Activated CD4-positive, alpha-beta T cell treated with anti-CD3 and anti-CD28 coated beads, Interleukin-2, amount 50 U/mL, for 1 hour (primary cell): ENCODE measurements around the gene CFAP91.

ENCODE experiments used
- DNase-seq: peaks from one replicate; pipeline ENCODE4 v3.0.0-alpha.2; 2020

The CFAP91 gene

DNA sequence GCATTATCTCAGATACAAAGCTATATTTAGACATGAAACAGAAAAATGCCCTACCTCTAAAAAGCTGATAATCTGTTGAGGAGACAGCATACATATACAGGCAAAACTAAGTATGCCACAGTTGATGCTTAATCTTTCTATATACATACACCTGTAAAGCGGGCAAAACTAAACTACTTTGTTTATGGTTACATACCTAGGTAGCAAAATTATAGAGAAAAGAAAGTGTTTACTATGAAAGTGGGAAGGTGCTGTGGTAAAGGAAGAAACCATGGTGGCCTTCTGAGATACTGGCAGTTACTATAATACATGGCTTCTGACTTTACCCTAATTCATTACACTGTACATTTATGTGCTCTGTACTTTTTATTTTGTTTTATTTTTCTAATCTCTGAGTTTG, 43.1 kb downstream of the CFAP91 start:
- no peak for DNase-seq

DNA sequence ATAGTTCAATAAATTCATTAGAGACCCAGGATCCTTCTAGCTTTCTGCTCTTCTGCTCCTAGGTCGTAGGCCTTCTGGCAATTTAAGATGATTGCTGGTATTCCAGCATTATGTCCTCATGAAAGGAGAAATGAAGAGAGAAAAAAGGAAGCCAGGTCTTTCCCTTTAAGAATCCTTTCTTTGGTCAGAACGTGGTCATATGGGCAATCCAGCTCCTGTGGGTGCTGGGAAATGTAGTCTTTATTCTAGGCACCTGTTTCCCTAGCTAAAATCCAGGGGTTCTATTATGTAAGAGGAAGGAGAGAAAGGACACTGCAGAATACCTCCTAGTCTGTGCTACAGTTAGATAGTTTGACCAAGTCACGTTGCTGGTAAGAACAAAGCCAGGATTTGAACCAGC, 43.6 kb downstream of the CFAP91 start:
- DNase-seq: no peak

DNA sequence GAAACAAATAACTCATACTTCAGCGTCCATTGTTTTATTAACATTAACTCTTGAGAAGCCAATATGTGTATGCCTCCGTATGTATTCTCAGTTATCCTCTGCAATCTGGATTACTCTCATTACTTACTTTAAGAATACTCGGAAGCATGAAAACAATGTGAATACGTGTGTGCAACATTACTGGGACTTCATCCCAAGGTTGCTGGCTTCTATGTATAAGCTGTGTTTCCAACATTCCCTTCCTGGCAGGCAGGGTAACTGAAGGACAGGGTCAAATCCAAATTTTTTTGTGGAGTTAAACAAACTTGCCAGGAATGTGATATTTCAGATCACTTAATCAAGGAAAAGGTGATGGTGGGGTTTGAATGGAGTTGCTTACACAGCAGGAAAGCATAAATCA, 44.5 kb downstream of the CFAP91 start:
- DNase-seq: no peak

DNA sequence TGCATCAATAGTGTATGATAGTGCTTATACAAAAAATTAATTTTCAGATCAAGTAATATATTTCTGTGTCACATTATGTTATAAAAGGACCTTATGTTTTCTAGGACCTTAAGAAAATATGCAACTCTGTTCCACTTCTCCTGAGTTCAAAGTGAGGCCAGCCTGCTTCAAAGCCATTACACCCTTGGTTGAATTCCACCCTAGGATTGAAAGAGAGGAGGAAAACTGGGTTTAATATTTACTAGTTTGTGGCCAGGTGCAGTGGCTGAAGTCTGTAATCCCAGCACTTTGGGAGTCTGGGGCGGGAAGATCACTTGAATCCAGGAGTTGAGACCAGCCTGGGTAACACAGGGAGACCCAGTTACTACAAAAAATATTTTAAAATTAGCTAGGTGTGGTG, 46.2 kb downstream of the CFAP91 start:
- no peak for DNase-seq

DNA sequence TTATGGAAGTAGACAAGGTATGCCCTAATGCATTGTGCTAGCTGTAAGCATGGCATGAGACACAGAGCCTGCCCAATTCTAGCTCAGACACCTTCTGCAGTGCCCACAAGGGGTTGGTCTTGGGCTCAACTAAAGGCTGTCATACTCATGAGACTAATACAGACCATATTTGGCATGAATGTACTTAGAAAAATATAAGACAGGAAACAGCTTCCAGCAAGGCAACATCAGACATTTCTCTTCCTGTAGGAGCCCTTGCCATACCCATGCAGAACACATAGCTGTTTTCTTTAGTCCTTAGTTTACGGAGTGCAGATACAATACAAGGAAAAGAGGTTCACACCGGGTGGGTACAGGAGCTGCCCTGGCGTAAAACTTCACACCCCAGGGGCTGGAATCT, 48.6 kb downstream of the CFAP91 start:
- DNase-seq: no peak
